Adipose tissue (tissue), 3 donors: ENCODE results near the gene CUTC. TPM values are rescaled to one million over a fixed set of nuclear protein-coding genes. Genes with fewer than 3 reads are reported as not detected.

ENCODE experiments used
- H3K27ac ChIP-seq: one replicate; pipeline ENCODE4 v1.5.1; 2013; ENCODE audit warnings: low read depth, low read length
- WGBS, 3 donors: extraction: QIAGEN DNeasy Blood & Tissue Kit; methylation state at CpG; one replicate each; pipeline ENCODE4 v1.1.7; 2013; 5-methylcytosine and 5-hydroxymethylcytosine counted together
- polyA plus RNA-seq, 3 donors: library from polyadenylated mRNA; stranded (reverse); fragments of 200-250 nt; gene quantifications; one replicate each; pipeline ENCODE4 v1.2.3, GENCODE V29; 2013
- donor health status: healthy with polysubstance abuse.
- donor health status: Bipolar disorder and iron deficiency.
- donor health status: healthy.

The CUTC gene
- polyA plus RNA-seq, 3 donors: 14.8 to 51.7 (median 47.7) TPM

DNA sequence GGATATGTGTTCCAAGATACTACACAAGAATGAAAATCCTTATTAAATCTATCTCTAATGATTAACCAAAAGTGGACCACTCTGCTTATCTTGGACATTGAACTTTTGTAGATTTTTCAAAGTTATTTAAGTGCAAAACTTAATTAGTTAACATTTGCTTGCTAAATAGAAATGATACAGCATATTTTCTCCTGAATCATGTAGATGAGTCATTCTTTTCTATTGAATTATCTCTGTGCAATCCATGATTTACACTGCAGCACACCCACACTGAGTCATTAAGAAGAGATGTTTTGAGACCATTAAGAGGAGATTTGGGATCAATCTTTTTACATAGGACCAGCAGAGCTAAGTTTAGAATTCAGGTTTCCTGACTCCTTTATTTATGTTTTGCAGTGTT lies 43.8 kb downstream of the CUTC start:
- no peak overlapping the region for H3K27ac ChIP-seq

DNA sequence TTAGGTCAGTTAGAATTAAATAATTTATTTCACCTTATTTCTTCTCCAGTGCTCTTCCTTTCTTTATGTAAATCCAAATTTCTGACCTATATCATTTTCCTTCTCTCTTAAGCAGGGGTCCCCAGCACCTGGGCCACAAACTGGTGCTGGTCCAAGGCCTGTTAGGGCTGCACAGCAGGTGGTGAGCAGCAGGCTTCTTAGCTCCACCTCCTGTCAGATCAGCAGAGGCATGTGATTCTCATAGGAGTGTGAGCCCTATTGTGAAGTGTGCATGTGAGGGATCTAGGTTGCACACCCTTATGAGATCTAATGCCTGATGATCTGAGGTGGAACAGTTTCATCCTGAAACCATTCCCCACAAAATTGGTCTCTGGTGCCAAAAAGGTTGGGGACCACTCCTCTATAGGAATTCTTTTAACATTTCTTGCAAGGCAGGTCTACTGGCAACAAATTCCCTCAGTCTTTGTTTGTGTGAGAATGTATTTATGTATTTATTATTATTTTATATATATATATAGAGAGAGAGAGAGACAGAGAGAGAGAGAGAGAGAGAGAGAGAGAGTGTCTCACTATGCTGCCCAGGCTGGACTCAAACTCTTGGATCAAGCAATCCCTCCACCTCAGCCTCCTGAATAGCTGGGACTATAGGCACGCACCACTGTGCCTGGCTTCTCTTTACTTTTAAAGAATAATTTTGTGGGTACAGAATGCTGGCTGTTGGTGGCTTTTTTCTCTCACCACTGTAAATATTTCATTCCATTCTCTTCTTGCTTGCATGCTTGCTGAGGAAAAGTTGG lies 46.1 kb downstream of the CUTC start:
- no peak overlapping the region for H3K27ac ChIP-seq
- 98 to 100% (median 100%) methylated on average over 1 of the region's 1 CpG for WGBS, 3 donors

DNA sequence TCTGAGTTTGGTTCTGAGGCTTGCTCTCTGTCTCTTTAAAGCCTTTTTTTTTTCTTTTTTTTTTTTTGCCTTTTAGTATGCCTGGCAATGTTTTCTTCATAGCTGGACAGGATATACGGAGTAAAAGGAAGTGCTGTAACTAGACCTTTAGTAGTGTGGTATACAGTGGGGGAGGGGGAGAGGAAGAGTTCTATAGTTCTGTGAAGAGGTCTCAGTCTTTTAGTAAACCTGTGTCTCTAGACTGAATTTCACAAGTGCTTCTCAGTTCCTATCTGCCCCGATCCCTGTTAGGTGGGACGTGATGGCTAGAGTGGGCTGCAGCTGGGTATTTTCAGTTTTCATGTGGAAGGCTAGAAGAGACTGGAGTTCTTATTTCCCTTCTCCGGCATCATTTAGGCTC lies 47.3 kb downstream of the CUTC start:
- no peak overlapping the region for H3K27ac ChIP-seq
- WGBS, 3 donors: 14 to 59% (median 19%) methylated on average over 4 of the region's 4 CpGs

DNA sequence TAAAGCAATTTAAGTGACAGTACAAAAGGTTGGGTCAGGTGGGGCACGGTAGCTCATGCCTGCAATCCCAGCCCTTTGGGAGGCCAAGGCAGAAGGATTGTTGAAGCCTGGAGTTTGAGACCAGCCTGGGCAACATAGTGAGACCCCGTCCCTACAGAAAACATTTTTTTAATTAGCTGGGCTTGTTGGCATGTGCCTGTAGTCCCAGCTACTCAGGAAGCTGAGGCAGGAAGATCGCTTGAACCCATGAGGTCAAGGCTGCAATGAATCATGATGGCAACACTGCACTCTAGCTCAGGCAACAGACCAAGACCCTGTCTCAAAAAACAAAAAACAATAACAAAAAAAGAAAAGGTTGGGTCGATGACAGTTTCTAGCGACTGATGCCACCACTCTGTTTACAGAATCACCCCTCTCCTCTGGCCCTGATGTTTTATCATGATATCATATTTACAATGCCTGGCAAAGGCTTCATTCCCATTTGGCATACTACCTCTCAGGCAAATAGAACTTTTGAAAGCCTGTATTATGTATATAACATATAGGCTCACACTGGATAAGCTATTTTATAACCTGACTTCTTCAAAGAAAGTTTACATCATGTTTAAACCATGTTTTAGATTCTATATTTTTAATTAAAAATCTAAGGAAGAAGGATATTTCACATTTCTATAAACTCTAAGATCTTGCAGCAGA lies 49.8 kb downstream of the CUTC start:
- 77 to 87% (median 82%) methylated on average over 5 of the region's 5 CpGs for WGBS, 3 donors
- H3K27ac ChIP-seq: no peak overlapping the region

DNA sequence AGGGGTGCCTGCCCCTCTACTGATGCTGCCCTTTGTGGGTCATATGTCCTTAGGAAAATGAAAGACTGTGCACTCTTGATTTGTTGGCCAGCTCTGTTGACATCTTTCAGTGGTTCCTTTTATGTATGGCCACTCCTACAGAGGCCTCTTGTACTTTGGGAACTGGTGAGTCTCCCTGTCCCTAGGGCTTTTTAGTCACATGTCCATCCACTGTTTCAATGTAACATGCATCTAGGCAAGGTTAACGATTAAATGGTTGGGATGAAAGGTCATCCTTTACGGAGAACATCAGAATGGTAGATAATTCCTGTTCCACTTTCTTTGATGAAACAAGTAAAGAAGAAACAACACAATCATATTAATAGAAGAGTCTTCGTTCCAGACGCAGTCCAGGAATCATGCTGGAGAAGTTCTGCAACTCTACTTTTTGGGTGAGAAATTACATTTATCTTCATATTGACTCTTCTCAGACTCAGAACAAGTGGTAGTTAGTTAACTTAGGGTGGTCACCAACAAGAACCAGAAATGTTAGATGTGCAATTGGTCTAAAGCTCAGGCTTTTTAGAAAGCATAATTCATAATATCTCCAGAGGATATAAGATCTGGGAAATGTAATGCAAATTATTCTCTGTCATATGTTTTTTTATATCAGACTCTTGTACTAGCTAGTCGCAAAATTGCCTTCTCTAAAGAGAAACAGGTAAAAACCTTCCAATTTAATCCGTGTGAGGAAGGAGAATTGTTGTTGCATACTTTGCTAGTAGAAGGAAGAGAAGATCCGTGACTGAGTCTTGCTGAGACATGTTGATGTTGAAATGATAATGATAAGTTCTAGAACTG lies 50.6 kb downstream of the CUTC start, which contains the start of gene ABCC2:
ABCC2 (plus strand) TSS at position 194 of the 840 bp plus-strand sequence; CDS start at position 399, 205 bp downstream.
- no peak within 1 kb of the TSS for H3K27ac ChIP-seq
- WGBS, 3 donors: 69 to 90% (median 87%) methylated on average over 7 of the region's 7 CpGs

DNA sequence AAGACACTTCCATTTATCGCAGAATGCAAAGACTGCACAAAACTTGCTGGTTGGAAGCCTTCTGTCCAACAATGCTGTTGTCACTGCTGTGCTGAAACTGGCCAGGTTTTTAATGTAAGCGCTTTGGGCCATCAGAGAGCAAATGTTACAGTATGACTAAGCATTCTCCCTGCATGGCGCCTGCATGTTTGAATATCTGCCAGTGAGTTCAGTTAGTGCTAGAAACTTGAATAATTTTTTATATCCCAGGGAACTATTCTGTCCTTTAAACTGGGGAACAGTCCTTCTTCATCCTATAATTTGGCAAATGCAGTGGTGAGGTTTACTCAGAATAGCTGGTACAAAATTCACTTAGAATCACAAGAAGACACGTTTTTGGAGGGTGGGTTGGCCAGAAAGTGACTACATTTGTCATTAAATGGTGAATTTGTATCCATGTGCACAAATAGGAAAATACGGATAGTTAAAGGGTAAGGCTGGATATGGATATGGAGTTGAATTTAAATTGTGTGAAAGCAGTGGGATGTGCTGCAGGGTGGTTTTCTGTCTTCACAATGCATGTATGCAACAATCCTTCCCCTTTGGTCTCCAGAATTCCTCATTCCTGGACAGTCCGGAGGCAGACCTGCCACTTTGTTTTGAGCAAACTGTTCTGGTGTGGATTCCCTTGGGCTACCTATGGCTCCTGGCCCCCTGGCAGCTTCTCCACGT lies 52.1 kb downstream of the CUTC start:
- no peak overlapping the region for H3K27ac ChIP-seq
- 55 to 75% (median 70%) methylated on average over 7 of the region's 7 CpGs for WGBS, 3 donors

DNA sequence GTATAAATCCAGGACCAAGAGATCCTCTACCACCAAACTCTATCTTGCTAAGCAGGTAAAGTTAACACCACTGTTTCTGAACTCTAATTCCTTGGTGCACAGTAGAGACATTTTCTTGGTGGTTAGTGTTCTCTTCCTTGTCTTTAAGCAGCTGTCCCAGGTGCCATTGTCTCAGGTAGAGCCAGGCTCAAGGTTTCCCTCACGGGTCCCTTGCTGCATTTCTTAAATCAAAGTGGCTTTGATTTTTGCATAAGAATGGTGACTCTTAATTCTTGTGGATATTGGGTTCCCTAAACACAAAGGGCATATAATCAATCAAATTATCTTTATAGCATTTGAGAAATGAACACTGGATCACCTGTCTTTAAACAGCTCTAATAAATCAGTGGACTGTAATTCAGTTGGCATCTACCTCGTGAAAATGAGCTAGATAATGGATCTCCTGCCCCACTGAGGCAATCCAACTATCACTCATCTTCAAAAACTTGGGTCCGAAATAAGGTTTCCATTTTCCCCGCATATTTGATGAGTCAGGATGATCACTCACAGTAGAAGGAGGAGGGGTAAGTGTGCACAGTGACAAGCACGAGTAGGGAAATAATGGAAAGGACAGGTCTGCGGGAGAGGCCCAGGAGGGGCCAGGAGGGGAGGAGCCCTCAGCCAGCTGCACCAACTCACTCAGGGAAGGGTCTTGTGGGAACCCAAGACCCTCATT lies 52.9 kb downstream of the CUTC start:
- 74 to 82% (median 82%) methylated on average over 6 of the region's 6 CpGs for WGBS, 3 donors
- H3K27ac ChIP-seq: no peak overlapping the region

DNA sequence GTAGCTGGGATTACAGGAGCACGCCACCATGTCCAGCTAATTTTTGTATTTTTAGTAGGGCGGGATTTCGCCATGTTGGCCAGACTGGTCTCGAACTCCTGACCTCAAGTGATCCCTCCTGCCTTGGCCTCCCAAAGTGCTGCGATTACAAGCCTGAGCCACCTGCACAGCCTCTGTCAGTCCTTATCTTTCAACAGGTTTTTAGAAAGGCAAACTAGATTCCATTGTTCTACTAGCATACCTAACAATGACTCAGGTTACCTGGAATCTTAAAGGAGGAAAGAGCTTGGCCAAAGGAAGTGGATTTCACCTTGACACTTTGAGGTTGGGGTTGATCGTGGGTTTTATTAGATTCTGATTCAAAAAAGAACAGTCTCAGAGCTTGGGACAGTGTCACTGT lies 53.6 kb downstream of the CUTC start:
- WGBS, 3 donors: 93 to 98% (median 94%) methylated on average over 6 of the region's 6 CpGs

DNA sequence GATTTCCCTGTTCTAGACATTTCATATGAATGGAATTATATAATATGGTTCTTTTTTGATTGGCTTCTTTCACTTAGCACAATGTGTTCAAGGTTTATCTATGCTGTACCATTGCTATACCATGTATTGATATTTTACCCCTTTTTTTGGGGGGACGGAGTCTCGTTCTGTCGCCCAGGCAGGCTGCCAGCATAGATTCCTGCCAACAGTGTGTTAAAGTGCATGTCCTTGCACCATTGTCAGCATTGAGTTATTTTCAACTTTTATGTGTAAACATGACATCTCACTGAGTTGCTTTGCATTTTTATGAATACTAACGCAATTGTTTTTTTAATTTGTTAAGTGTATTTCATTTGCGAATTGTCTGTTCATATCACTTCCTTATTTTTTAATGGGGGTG lies 55.3 kb downstream of the CUTC start:
- H3K27ac ChIP-seq: no peak overlapping the region
- WGBS, 3 donors: 61 to 90% (median 88%) methylated on average over 5 of the region's 5 CpGs

More for the DNA sequence above, 53.6 kb downstream of the CUTC start:
- H3K27ac ChIP-seq: no peak overlapping the region

DNA sequence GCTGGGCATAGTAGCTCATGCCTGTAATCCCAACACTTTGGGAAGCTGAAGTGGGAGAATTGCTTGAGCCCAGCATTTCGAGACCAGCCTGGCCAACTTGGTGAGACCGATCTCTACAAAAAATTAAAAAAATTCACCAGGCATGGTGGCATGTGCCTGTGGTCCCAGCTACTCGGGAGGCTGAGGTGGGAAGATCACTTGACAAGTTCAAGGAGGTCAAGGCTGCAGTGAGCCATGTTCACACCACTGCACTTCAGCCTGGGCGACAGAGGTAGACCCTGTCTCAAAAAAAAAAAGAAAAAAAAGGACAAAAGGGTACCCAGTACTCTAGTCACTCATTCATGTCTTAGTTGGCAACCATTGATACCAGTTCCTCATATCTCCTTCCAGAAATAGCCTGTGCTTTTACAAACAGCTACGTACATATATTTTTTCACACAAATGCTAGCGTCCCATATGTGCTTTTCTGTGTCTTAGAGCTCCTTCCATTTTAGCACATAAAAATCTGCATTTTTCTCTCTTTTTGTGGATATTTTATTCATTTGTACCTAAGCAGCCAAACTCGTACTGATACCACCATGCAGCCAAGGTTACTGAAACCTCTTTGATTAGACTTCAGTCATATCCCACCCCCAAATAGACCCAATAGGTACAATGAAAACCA lies 55.9 kb downstream of the CUTC start:
- no peak overlapping the region for H3K27ac ChIP-seq
- WGBS, 3 donors: 82 to 92% (median 91%) methylated on average over 7 of the region's 7 CpGs

DNA sequence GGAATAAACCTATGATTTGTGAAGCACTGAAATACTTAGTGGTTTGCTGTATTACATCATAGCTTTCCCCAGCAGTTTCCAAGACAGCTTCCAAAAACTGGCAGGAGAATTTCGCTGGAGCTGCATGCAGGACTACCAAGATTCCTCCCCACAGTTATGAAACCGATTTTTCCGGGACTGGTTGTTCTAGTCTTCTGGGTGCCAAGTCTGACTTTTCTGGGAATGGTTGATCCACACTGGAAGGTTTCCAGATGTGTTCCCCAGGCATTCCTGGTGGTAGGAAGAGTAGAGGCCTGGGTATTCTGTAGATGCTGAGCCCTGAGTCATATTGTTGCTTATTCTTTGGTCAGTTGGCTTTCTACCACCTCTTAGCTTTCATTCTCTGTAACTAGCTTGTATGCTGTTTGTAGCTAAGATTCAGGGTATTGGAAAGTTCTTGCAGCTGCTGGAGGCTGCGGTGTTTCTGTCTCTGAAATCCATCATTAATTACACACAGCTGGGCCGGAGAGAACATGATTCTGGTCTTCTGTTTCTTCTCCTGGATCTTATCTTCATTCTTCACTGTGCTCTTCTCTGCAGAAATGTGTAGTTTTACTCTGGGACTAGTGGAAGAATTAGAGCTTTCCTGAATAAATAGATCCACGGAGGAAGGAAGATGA lies 56.7 kb downstream of the CUTC start:
- WGBS, 3 donors: 62 to 82% (median 66%) methylated on average over 6 of the region's 6 CpGs
- H3K27ac ChIP-seq: no peak overlapping the region

DNA sequence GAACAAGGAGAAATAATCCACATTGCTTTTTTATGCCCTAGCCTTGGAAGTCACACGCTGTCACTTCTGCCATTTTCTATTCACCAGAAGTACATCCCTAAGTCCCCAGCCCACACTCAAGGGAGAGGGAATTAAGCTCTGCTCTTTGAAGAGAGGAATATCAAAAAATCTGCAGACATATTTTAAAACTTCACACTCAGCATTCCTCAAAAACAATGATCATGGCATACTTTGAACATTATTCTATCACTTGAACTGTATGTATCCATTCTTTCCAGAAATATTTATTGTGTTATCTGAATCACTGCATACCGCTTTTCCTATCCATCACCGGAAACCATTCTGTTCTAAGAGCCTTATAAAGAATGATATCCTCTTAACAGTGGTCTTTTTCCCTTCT lies 59.8 kb downstream of the CUTC start:
- WGBS, 3 donors: 91 to 99% (median 94%) methylated on average over 3 of the region's 3 CpGs
- no peak overlapping the region for H3K27ac ChIP-seq

DNA sequence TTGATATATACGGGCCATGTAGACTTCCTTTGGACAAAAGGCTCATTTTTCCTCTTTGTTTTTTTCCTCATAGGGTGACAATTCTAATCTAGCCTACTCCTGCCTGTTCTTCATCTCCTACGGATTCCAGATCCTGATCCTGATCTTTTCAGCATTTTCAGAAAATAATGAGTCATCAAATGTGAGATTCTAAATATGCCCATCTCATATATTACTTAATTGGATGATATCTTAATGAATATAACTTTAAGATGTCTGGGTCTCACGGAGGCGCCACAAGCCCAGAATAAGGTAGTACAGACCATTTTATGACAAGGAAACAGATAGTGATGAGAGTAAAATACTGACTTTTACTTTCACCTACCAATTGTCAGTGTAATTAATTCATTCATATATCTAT lies 61.8 kb downstream of the CUTC start:
- WGBS, 3 donors: 97% methylated on average over 4 of the region's 4 CpGs

DNA sequence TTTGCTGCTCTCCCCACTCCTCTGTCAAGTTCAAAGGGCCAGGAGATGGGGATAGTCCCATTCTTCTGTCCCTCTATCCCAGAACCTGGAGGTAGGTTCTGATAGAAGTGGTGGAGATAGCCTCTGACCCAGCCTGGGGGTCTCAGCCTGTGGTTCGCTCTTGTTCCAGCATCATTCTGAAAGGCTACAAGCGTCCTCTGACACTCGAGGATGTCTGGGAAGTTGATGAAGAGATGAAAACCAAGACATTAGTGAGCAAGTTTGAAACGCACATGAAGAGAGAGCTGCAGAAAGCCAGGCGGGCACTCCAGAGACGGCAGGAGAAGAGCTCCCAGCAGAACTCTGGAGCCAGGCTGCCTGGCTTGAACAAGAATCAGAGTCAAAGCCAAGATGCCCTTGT lies 64.9 kb downstream of the CUTC start:
- 89 to 92% (median 91%) methylated on average over 6 of the region's 6 CpGs for WGBS, 3 donors
- H3K27ac ChIP-seq: no peak overlapping the region

More for the DNA sequence above, 61.8 kb downstream of the CUTC start:
- H3K27ac ChIP-seq: no peak overlapping the region

DNA sequence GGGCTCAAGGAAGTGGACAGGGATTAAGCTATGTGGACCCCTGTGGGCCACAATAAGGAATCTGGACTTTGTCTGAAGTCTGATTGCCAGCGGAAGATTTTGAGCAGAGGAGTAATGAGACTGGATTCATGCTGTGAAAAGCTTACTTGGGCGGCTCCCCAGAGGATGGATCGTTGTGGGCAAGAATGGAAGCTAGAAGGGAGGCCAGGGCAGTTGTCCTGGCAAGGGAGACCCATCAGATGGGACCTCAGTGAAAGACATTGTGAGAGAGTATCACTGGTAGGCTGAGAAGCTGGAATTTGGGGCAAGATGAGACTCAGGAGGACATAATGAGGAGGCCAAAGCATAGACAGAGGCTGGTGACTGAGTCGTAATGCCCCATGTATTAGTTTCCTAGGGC lies 66.0 kb downstream of the CUTC start:
- WGBS, 3 donors: 84 to 90% (median 89%) methylated on average over 4 of the region's 4 CpGs
- H3K27ac ChIP-seq: no peak overlapping the region

DNA sequence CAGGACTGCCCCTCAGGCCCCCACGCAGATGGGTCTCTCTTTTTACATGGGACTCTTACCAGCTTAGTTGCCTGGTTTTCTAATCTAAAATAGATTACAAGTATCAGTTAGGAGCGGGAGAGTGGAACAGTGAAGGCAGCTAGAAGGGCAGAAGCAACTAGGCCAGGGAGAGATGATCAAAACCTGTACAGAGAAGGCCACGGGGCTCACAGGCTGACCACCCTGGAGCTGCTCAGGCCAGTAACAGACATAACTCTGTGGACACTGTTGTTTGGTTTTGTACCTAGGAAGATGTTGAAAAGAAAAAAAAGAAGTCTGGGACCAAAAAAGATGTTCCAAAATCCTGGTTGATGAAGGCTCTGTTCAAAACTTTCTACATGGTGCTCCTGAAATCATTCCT lies 66.9 kb downstream of the CUTC start:
- WGBS, 3 donors: 67 to 94% (median 89%) methylated on average over 3 of the region's 3 CpGs
- no peak overlapping the region for H3K27ac ChIP-seq

DNA sequence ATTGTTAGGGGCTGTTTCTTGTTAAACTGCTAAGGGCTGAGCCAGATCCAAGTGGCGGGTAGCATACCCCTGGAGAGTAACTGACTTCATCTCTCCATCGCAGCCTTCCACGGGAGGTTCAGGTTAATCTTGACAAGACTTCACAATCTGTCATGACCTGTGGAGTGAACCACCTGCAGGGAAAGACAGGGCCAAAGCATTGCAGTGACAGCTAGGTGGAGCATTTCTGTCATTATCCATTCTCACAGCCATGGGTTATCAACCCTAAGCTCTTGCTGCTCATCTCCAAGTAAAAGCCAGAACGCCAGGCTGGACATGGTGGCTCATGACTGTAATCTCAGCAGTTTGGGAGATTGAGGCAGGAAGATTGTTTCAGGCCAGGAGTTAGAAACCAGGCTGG lies 67.6 kb downstream of the CUTC start:
- H3K27ac ChIP-seq: no peak overlapping the region
- WGBS, 3 donors: 70 to 93% (median 92%) methylated on average over 4 of the region's 4 CpGs
